ENCODE data around the gene KRT31. TPM values are rescaled to one million over a fixed set of nuclear protein-coding genes. Genes with fewer than 3 reads are reported as not detected.
"Not testable (repeated sequence)": the region's sequence is repeated elsewhere in the genome, so short reads cannot be mapped to it uniquely, and the experiment has no call there.

Gene KRT31
- total RNA-seq, 2 donors from 2014 or later, result not detected

GRCh38 chr17:41363881-41364280 is 33.5 kb downstream of the KRT31 start:
- intact Hi-C loops (cut with DNase I), result no loop called here
- Histone ChIP-seq H3K9me3 (no peaks in the 10 kb centered on the region), H3K4me1 (no peaks in the 10 kb centered on the region), H3K36me3 (no peaks in the 10 kb centered on the region), H3K27me3 (no peaks in the 10 kb centered on the region), H3K4me3 (no peak overlapping the region), H3K27ac (no peak overlapping the region), H3K9ac (ENCODE audit: low read depth in 2 of 2, low read length in 2 of 2) (no peak overlapping the region)
- TF ChIP-seq CTCF (IDR thresholded peaks at IDR 0.05), result no peak
- no peak for DNase-seq

GRCh38 chr17:41360296-41360995 is 37.0 kb downstream of the KRT31 start:
- DNase-seq, result no peak
- H3K4me1 ChIP-seq, result no peaks in the 10 kb centered on the region
- H3K27me3 ChIP-seq, result no peaks in the 10 kb centered on the region
- no peak overlapping the region for H3K27ac ChIP-seq
- intact Hi-C loops (cut with DNase I), result no loop called here
- no peaks in the 10 kb centered on the region for H3K36me3 ChIP-seq
- no peak overlapping the region for H3K4me3 ChIP-seq
- no peak for TF ChIP-seq CTCF (IDR thresholded peaks at IDR 0.05)
- H3K9ac ChIP-seq (ENCODE audit: low read depth in 2 of 2, low read length in 2 of 2), result no peak overlapping the region
- no peaks in the 10 kb centered on the region for H3K9me3 ChIP-seq

- intact Hi-C loops (cut with DNase I), result no loop called here
- no peak for DNase-seq
- Histone ChIP-seq H3K4me1 (no peaks in the 10 kb centered on the region), H3K27ac (no peak overlapping the region), H3K36me3 (no peaks in the 10 kb centered on the region), H3K9me3 (no peaks in the 10 kb centered on the region), H3K27me3 (no peaks in the 10 kb centered on the region), H3K9ac (ENCODE audit: low read depth in 2 of 2, low read length in 2 of 2) (no peak overlapping the region), H3K4me3 (no peak overlapping the region)
- no peak for TF ChIP-seq CTCF (IDR thresholded peaks at IDR 0.05)
Observed at GRCh38 chr17:41354536-41354935, 42.9 kb downstream of the KRT31 start.

- intact Hi-C loops (cut with DNase I), result no loop called here
Observed at GRCh38 chr17:41352597-41353366, 44.6 kb downstream of the KRT31 start.

GRCh38 chr17:41351177-41351576 is 46.2 kb downstream of the KRT31 start:
- intact Hi-C loops (cut with DNase I), result no loop called here
- Histone ChIP-seq H3K4me3 (no peak overlapping the region), H3K4me1 (no peaks in the 10 kb centered on the region), H3K27me3 (no peaks in the 10 kb centered on the region), H3K9me3 (no peaks in the 10 kb centered on the region), H3K27ac (no peak overlapping the region), H3K36me3 (no peaks in the 10 kb centered on the region), H3K9ac (ENCODE audit: low read depth in 2 of 2, low read length in 2 of 2) (no peak overlapping the region)
- TF ChIP-seq CTCF (IDR thresholded peaks at IDR 0.05), result no peak
- no peak for DNase-seq

More at GRCh38 chr17:41352597-41353366, 44.6 kb downstream of the KRT31 start:
- Histone ChIP-seq H3K4me1 (no peaks in the 10 kb centered on the region), H3K36me3 (no peaks in the 10 kb centered on the region), H3K9me3 (no peaks in the 10 kb centered on the region), H3K27ac (no peak overlapping the region), H3K9ac (ENCODE audit: low read depth in 2 of 2, low read length in 2 of 2) (no peak overlapping the region), H3K4me3 (no peak overlapping the region), H3K27me3 (no peaks in the 10 kb centered on the region)
- no peak for DNase-seq
- no peak for TF ChIP-seq CTCF (IDR thresholded peaks at IDR 0.05)

GRCh38 chr17:41350381-41350878 is 47.0 kb downstream of the KRT31 start, which contains the start of gene KRT33A:
KRT33A (minus strand) TSS chr17:41350828; CDS start chr17:41350767, 61 bp downstream.
- intact Hi-C loops (cut with DNase I); H3K4me3 ChIP-seq; H3K9ac ChIP-seq (ENCODE audit: low read depth in 2 of 2, low read length in 2 of 2); DNase-seq; H3K4me1 ChIP-seq; H3K9me3 ChIP-seq; H3K36me3 ChIP-seq; H3K27me3 ChIP-seq; H3K27ac ChIP-seq: not testable (repeated sequence)

Data from colonic mucosa (tissue), 4 donors.